ENCODE measurements around the gene TAGLN3.

Gene TAGLN3

DNA sequence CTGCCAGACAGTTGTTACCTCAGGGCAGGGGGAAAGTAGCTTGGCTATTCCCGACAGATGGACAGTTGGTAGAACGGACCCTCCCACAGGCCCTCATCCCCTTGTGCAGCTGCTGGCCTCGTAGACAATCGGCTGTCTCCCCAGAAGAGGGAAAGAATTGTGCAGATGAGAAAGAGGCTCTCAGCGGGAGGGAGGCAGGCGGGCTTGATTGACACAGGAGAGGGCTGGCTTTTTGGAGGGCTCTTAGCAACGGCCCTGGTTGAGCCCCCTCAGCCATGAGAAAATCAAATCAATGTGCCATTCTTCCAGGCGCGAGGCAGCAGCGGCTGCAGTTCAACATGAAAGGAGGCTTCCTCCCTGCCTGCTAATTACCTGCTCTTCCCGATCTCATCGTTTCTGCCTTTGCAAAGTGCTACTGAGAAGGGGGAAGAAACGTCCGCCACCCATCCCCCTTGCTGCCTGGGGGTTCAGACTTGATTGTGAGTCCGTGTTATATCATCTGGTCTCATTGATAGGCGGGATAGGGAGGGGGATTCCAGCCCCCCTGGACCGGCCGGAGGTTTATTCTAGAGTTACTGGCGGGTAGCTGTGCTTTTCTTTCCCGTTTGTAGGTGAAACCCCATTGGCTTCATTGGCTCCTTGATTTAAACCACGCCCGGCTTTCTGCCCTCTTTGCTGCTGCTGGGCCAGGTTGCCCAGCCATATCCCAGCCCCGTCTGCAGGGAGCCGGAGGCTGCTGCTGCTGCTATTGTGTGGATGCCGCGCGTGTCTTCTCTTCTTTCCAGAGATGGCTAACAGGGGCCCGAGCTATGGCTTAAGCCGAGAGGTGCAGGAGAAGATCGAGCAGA, at the start of gene TAGLN3:
Gene TAGLN3, plus strand, starts transcription at position 287 of the 848 bp plus-strand sequence. Its CDS starts 501 bp downstream, at position 788.
- DNase-seq (ENCODE audit: low spot score), result peak; percentile 22

DNA sequence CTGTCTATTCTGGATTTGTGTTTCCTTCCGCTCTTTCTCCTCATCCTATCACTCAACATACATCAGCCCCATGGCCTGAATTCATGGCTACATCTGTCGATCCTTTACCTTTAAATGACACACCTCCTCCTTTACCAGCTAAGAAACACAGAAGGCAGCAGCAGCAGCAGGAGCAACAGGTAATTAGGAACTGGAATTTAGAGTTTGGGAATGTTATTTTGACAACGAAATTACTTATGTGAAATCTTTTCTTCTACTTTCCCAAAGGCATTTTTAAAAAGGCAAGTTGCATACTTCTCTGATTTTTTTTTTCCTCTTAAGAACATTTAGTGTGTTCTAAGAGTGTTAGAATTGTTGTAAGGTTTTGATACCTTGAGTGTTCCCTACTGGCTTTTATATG, 49.0 kb upstream of the TAGLN3 start:
- DNase-seq (ENCODE audit: low spot score), result no peak

DNA sequence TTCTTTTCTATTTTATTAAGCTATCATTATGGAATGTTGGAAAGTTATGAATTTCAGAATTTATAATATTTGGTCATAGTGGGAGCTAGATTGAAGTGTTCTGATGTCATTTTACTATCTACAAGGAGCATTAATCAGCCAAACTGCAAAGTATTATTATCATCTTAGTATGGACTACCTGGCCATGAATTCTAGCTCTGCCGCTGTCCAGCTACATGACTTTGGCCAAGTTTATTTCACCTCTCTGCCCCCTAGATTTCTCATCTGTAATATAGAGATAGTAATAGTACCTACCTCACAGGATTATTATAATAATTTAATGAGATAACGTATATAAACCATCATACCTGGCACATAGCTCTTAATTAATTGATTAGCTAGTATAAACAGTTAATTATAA, 47.7 kb upstream of the TAGLN3 start:
- DNase-seq (ENCODE audit: low spot score), result no peak

DNA sequence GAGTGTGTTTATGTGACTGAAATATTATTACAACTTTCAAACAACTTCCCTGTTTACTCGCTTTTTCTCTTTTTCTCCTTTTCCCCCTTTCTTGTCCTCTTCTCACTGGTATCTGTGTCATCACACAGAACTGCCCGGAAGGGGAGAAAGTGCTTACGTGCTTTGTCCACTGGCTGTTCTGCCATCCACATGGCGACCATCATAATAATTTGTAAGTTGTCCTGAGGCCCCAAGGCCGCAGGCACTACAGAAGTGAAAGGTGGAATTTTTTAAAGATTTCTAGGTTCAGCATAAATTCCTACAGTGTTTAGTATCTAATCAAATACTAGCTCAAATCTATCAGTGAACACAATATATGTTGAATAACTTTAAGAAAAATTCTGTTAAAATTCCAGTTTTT, 46.6 kb upstream of the TAGLN3 start:
- no peak for DNase-seq (ENCODE audit: low spot score)

DNA sequence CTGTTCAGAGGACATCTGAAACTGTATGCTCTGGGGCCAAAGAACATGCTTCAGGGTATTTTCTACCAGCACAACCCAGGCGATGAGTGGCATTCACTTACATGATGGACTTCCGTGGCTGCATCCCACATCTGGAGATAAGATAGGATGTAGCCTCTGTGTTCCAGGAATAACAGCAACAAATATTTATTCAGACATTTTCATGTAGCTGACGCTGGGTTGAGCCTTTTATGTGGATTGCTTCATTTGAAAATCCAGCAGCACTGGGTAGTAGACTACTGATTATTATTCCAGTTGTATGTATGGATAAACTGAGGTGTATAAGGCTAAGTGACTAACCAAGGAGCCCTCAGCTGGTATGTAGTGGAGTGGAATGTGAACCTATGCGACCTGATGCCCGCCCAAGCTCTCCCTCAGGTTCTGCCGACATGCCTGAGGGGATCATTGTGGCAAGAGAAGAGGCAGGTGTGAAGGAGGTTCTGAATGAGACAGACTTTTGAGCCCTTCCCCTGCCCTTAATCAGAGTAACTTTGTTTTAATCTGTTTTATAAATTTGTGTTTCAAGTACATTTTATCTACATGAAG, 45.8 kb upstream of the TAGLN3 start:
- no peak for DNase-seq (ENCODE audit: low spot score)

DNA sequence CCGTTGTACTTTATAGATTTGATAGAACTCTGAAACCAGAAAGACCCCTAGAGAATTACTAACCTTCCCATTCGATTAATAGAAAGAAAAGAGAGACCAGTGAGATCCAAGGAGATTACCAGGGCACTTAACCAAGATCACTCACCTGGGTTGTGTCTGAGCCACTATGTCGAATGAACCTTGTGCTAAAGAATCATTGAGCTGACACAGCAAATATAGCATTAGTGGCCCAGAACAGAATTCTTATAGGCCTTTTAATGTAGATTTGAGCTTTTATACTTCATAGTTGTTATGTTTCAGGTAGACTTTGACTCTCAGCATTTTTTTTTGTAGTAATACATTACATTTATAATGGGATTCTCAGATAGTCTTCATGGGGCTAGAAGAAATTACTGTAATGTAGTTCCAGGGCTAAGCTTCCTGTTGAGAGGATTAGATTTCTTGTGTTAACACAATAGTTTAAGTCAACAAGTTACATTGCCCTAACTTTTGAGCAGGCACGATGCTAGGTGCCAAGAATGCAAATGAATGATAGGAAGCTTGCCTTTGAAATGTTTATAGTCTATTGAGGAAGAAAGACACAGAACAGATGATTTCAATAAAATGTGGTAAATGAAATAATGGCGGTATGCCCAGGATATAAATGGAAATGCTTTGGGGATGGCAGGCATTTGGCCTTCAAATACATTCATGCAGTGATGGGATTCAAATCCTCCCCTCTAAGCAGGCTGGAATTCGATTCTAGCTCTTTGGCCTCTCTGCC, 44.3 kb upstream of the TAGLN3 start:
- DNase-seq (ENCODE audit: low spot score), result peak; percentile 44

DNA sequence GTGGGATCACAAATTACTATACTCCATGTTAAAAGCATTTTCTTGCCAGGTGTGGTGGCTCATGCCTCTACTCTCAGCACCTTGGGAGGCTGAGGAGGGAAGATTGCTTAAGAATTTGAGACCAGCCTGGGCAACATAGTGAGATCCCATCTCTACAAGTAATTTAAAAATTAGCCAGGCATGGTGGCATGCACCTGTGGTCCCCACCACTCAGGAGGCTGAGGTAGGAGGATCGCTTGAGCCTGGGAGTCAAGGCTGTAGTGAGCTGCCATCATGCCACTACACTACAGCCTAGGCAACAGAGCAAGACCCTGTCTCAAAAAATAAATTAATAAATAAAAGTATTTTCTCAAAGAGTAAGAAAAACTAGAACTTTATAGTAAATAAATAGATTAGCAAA, 42.8 kb upstream of the TAGLN3 start:
- no peak for DNase-seq (ENCODE audit: low spot score)

DNA sequence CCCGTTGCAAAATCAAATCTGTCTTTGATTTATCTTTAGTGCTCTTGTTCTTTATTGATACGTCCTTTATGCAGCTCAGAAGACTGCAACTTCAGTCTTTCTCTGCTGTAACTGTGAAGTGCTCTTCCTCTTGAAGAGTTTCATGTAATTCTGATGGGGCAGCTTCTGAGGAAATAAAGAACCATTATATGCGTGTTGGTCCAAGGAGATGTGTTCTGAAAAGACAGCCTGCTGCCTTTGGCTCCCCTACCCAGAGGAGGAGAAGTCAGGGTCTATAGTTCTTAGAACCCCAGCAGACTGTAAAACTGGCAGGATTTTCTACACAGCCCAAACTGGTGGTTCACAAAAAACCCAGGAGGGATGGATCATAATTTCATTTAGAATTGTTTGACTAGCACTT, 42.3 kb upstream of the TAGLN3 start:
- no peak for DNase-seq (ENCODE audit: low spot score)

DNA sequence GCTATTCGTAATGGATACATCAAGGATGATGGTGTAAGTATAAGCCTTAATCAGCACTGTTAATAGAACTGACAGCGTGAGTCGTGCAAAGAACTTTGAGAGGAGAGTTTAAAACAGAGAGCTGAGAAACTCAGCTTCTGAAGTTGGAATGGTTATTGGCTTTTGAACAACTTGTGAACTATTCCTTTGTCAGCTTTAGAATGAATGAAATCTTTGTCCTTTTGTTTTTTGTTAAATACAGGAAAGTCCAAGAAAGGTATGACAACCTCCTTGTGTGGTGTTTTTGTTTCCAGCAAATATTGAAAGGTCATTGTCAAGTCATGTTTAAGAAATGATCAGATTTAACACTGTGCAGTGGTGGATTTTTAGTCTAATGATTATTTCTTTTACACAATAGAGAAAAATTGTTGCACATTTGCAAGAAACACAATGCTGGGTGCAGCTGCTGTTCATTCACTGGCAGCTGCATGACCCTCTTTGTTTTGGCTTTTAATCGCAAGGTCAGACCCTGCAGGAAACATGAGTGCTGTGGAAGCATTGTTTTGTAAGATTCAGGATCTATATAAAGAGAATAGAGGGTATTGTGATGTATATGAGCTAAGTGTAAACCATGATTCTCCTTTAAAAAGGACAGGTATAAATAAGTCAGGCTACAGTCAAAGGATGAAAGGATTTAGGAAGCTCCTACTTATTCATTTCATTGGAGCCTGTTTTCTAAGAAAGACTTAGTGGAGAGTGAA, 41.6 kb upstream of the TAGLN3 start:
- no peak for DNase-seq (ENCODE audit: low spot score)

DNA sequence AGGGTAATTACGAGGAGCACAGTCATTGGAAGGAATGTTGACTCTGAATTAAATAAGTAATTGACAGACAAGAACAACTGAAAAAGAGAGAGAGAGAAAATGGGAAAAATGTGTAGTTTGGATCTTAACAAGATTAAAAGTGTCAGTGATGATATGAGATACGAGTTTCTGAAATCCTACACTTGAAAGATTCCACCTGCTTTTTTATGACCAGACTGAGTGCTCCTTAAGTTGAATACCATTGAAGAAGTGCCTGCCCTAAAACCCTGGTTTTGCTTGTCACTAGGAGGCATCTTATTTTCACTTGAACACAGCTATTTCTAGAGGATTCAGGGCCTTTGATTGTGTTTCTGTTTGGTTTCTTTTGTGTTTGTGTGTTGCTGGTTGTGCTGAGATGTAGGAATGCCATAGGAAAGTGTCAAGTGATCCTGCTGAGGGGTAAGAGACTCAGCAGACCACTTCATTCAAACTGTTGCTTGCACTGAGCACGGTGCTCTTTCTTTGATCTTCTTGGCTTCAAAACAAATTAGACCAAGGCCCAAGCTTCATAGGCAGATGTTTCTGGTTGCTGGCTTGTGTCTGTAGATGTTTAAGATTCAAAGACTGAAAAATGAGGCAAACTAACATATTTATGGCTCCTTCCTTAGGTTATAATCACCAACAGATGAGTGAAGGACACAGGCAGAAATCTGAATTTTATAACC, 37.1 kb upstream of the TAGLN3 start:
- peak; percentile 3 for DNase-seq (ENCODE audit: low spot score)

DNA sequence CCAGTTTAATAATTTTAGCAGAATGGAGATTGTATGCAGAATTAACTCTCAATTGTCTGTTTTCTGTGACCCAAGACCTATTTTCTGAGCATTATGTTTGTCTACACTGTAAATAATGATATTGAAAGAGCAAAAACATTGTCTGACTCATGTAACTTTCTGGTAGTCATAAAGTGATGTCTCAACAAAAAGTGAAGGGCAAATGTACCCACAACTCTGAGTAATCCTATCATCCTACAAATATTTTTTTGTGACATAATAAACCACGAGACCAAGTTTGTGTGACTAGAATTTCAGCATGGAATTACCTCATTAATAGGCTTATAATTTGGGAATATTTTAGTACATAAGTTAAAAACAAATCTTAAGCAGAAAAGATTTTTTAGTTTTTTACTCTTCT, 35.3 kb upstream of the TAGLN3 start:
- DNase-seq (ENCODE audit: low spot score), result peak; percentile 70

DNA sequence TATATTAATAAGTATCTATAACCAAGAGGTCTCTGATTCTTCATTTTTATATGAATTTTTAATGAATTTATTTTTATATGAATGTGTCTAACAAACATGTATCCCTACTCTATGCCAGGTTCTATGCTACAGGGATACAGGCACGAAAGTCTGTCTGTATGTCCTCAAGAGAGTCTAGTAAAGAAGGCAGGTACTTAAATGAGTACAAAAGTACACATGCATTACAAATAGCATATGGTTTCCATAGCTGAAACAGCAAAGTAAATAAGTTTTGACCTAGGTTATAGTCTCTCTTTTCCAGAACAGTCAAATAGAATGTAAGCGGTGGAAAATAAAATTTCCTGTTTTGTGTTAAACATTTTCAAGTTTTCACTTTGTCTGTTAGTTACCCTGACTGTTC, 33.2 kb upstream of the TAGLN3 start:
- DNase-seq (ENCODE audit: low spot score), result no peak

DNA sequence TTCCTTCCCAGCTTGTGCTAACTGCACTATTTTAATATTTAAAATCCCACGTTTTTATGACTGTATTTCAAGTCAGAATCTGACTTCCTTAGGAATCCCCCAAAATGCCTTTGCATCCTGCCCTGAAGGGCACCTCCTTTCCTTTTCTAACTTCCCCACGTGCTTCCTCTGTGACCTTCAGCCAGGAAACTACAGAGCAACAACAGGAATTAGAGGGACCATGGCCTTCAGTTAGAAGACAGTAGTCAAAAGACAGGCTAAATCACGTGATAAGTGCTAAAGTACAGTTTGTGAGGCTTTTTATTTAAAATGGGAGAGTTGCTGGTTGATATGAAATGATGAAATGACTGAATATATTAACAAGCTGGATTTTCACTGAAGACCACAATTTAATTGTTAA, 31.7 kb upstream of the TAGLN3 start:
- DNase-seq (ENCODE audit: low spot score), result no peak

DNA sequence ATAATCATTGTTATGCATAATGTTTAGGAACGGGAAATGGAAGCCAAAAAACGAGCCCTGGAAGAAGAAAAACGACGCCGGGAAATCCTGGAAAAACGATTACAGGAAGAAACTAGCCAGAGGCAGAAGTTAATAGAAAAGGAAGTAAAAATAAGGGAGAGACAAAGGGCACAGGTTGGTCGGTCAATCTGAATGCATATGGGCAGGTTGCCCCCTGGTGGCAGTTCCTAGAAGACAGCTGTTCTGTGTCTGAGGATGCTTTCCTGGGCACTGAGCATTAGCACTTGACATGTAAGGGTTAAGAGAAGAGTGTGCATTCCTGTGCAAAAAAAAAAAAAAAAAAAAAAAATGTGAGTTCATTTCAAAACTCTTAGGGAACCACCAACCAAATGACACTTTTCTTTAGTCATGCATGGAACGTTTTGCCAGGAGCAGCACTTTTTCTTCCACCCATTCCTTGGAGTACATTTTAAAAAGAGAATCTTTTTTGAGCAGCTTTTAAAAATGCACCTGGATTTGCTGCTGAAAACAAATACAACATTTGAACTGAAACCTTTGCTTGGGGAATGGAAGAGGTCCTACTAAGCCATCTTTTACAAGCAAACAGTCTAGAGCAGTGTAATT, 31.0 kb upstream of the TAGLN3 start:
- peak; percentile 67 for DNase-seq (ENCODE audit: low spot score)

DNA sequence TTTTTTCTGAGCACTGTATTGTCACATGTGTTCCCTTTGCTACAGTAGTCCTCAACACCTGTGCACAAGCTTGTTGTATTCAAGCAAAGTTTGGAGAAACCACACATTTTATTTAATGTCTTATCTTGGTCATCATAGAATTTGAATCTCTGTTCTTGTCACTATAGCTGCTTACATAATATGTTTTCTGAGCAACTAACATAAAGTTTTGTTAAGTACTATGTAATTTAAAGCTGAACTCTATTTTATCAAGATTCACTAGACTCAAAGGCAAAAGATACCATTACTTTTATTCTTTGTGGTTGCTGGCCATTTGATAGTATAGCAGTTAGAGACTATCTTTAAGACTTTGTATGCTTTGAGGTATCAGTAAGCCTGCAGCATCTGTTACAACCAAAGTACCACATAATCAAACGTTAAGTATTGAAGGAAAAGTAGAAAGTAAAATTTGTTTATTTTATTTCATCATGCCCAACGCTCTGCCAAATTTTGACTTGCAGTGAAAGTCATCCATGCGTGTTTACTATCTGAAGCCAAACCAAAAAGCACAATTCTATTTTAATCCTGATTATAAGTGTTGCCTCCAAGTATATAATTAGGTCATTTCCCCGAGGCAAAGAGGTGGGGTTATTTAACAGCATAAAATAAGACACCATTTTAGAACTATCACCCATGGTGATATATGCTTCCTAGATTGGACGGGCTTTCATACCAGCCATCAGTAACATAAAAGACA, 30.2 kb upstream of the TAGLN3 start:
- DNase-seq (ENCODE audit: low spot score), result no peak

DNA sequence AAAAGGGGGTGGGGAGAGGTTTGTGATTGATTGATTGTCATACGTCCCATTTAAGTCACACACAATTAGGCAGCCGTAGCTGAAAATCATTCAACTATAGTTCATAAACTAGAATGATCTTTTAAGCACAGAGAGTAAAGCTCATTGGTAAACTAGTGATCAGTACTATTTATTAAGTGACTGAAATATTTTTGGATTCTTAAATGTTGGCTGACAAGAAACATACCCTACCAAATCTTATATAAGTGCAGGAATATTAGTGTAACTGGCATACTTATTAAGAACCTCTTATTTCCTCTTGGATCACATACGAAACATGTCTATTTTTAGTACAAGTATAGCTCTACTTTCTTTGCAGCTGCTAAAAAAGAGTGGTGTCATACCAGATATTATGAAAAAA, 28.3 kb upstream of the TAGLN3 start:
- DNase-seq (ENCODE audit: low spot score), result no peak

DNA sequence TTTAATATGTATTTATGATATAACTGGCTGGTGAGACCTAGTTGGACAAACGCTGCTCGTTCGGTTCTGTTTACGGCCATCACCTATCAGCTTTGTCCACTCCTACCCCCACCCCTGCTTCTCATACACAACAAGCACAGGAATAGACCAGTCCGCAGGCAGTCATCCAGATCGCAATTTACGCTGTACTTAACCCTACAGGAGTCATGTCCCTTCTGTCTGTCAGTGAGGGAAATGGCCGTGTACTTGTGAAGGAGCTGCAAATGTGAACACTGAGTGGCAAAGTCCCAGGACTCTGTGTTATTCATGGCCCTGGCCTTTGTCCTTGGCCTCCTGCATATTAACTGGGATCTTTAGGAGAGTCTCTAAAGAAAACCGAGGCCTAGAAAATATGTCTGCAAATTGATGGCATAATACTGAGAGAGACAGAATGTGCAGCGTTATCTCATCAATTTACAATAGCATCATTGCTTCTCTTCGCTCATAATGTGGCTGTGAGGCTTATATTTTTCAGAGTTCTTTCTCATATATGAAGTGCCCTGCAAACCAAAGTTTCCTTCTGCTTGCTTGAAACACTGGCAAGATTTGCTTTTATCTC, 27.1 kb upstream of the TAGLN3 start:
- DNase-seq (ENCODE audit: low spot score), result no peak

DNA sequence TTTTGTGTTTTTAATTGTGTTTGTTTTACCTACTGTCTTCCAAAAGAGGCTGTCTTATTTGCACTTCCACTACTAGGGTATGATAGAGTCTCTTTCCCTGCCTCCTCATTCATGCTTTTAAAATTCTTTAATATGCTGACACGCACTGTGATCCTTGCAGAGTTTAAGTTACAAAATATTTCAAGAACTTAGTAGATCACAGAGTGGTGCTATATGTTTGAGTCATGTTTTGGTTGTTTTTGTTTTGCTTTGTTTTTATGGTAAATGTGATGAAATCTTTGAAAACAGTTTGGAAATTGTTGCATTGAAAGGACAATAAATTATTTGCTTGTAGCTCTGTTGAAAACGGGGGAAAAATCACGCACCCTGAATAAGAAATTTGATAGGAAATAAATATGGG, 25.8 kb upstream of the TAGLN3 start:
- no peak for DNase-seq (ENCODE audit: low spot score)

DNA sequence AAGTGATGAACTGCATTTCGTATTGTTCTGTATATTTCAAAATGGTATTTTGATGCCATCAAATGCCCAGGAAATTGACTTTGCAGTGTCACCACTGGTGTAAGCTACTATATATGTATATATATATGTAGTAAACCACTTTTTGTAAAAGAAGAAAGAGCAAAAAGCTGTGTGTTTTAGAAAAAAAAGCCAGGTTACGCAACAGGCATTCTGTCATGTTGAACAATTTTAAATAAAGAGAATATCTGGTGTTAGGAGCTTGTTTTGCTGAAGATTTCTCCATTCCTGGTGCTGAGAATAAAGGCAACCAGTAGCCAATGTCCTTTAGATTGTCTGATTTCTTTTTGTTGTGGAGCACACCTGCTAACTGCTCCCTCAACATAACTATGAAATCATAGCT, 23.6 kb upstream of the TAGLN3 start:
- DNase-seq (ENCODE audit: low spot score), result no peak

DNA sequence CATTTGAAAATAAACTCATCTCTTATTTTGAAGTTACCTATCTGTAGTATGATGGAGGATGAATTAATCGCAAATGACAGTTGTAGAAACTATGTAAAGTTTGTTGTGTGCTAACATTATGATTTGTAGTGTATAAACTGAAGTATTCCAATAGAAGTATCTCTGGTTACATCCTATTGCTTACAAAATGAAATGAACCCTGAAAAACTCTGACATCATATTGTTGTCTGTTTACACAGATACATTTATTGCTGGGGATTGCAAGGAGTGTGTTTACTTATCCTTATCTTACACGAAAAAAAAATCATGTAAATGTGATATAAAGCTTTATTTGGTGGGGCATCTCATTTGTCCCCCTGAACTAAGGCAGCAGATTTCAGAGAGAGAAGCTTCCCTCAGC, 22.5 kb upstream of the TAGLN3 start:
- no peak for DNase-seq (ENCODE audit: low spot score)

Data from AG08395 (cell line).